ENCODE measurements around the gene SNAP23.

Gene SNAP23

DNA sequence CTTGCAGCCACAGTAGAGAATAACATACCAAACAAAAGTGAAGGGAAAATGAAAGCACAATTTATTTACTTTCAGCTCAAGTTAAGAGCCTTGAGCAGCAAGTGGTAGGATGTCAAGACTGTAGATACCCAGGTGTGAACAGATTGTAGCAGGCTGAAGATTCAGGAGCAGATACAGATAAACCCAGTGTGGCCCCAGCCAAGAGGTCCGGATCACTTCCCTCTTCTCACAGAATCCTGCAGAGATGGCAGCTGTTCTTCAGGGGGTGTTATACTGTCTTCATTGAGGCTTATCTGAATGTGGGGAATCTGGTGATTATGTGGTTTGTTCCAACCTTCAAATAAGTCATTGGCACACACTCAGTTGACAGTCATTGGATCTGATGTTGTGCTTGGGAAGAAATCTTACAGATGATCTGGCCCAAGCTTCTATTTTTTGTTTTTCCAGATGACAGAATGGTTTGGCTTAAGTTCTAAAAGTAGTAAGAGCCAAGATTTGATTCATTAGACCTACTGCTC, 82.1 kb downstream of the SNAP23 start:
- Mint-ChIP-seq H3K4me1 (peaks cover 27% of the 10 kb centered on the region), H3K9me3 (no peaks in the 10 kb centered on the region), H3K27me3 (peaks cover 14% of the 10 kb centered on the region), H3K27ac (no peak overlapping the region), H3K4me3 (no peak overlapping the region), H3K36me3 (no peaks in the 10 kb centered on the region)

GRCh38 chr15:42578984-42579537, 83.6 kb downstream of the SNAP23 start:
- Mint-ChIP-seq H3K36me3 (no peaks in the 10 kb centered on the region), H3K27me3 (peaks cover 14% of the 10 kb centered on the region), H3K4me3 (no peak overlapping the region), H3K27ac (no peak overlapping the region), H3K4me1 (peaks cover 27% of the 10 kb centered on the region), H3K9me3 (no peaks in the 10 kb centered on the region)

GRCh38 chr15:42581272-42581730, 85.9 kb downstream of the SNAP23 start:
- Mint-ChIP-seq H3K4me3 (peak overlapping the region; percentile 84), H3K27me3 (peaks cover 11% of the 10 kb centered on the region), H3K4me1 (peaks cover 20% of the 10 kb centered on the region), H3K27ac (peak overlapping the region; percentile 64), H3K36me3 (no peaks in the 10 kb centered on the region), H3K9me3 (no peaks in the 10 kb centered on the region)

Data from activated naive CD4-positive, alpha-beta T cell treated with anti-CD3 and anti-CD28 coated beads, Interleukin-2, amount 50 U/mL, for 24 hours (primary cell).